Measurements from ENCODE around the gene TRDMT1.

The TRDMT1 gene

GRCh38 chr10:17183110-17183509 is 18.4 kb downstream of the TRDMT1 start:
- no peak for TF ChIP-seq CTCF (IDR thresholded peaks at IDR 0.05; ENCODE audit: extremely low read depth, insufficient read depth, missing control alignments)

GRCh38 chr10:17181751-17182150 is 19.7 kb downstream of the TRDMT1 start:
- DNase-seq (ENCODE audit: low spot score): no peak
- in situ Hi-C loops (cut with MboI; ENCODE audit: low pct_unique_long_range_greater_than_20kb, low sequenced_read_pairs, unreplicated experiment): no loop called here
- no peak for TF ChIP-seq CTCF (IDR thresholded peaks at IDR 0.05; ENCODE audit: extremely low read depth, insufficient read depth, missing control alignments)

More at GRCh38 chr10:17183110-17183509, 18.4 kb downstream of the TRDMT1 start:
- DNase-seq (ENCODE audit: low spot score): no peak
- in situ Hi-C loops (cut with MboI; ENCODE audit: low pct_unique_long_range_greater_than_20kb, low sequenced_read_pairs, unreplicated experiment): no loop called here

GRCh38 chr10:17181110-17181509 is 20.4 kb downstream of the TRDMT1 start:
- in situ Hi-C loops (cut with MboI; ENCODE audit: low pct_unique_long_range_greater_than_20kb, low sequenced_read_pairs, unreplicated experiment): no loop called here
- no peak for DNase-seq (ENCODE audit: low spot score)
- TF ChIP-seq CTCF (IDR thresholded peaks at IDR 0.05; ENCODE audit: extremely low read depth, insufficient read depth, missing control alignments): no peak

- in situ Hi-C loops (cut with MboI; ENCODE audit: low pct_unique_long_range_greater_than_20kb, low sequenced_read_pairs, unreplicated experiment): no loop called here
- DNase-seq (ENCODE audit: low spot score): no peak
- TF ChIP-seq CTCF (IDR thresholded peaks at IDR 0.05; ENCODE audit: extremely low read depth, insufficient read depth, missing control alignments): no peak
Observed at GRCh38 chr10:17179002-17179401, 22.5 kb downstream of the TRDMT1 start.

GRCh38 chr10:17178006-17178405 is 23.5 kb downstream of the TRDMT1 start:
- in situ Hi-C loops (cut with MboI; ENCODE audit: low pct_unique_long_range_greater_than_20kb, low sequenced_read_pairs, unreplicated experiment): no loop called here
- no peak for DNase-seq (ENCODE audit: low spot score)
- no peak for TF ChIP-seq CTCF (IDR thresholded peaks at IDR 0.05; ENCODE audit: extremely low read depth, insufficient read depth, missing control alignments)

GRCh38 chr10:17177014-17177413 is 24.5 kb downstream of the TRDMT1 start:
- TF ChIP-seq CTCF (IDR thresholded peaks at IDR 0.05; ENCODE audit: extremely low read depth, insufficient read depth, missing control alignments): no peak
- no peak for DNase-seq (ENCODE audit: low spot score)
- in situ Hi-C loops (cut with MboI; ENCODE audit: low pct_unique_long_range_greater_than_20kb, low sequenced_read_pairs, unreplicated experiment): no loop called here

- no peak for DNase-seq (ENCODE audit: low spot score)
Observed at GRCh38 chr10:17176091-17176490, 25.4 kb downstream of the TRDMT1 start.

More at GRCh38 chr10:17176091-17176490, 25.4 kb downstream of the TRDMT1 start:
- TF ChIP-seq CTCF (IDR thresholded peaks at IDR 0.05; ENCODE audit: extremely low read depth, insufficient read depth, missing control alignments): no peak
- in situ Hi-C loops (cut with MboI; ENCODE audit: low pct_unique_long_range_greater_than_20kb, low sequenced_read_pairs, unreplicated experiment): no loop called here

Data from GM13977 (cell line).